Neural progenitor cell (in vitro differentiated cells): ENCODE measurements around the gene PERP.

Source experiments
- CTCF ChIP-seq: fragments of 200-600 bp; sonication (generic); IDR thresholded peaks from 2 replicates; pipeline ENCODE4 v1.5.1; 2017; ENCODE audit warnings: antibody characterized with exemption, mild to moderate bottlenecking
- EZH2phosphoT487 ChIP-seq: fragments of 200-600 bp; sonication (generic); IDR thresholded peaks from 2 replicates; pipeline ENCODE4 v1.6.1; 2017; ENCODE audit warnings: antibody characterized with exemption

- TF ChIP-seq EZH2phosphoT487 (no peak), CTCF (no peak)
These were observed 753 bp upstream of the PERP start for GRCh38 chr6:138107752-138108592.
